GM21717 (cell line): Measurements from ENCODE around the gene ASIP.
A peak's percentile ranks its signal among the peaks of the same experiment; 100 is the strongest.
"Not testable (repeated sequence)": the region's sequence is repeated elsewhere in the genome, so short reads cannot be mapped to it uniquely, and the experiment has no call there.

Experiments
- ATAC-seq: cut with Tn5 transposase; IDR thresholded peaks from one replicate; pipeline ENCODE4 v1.9.1; 2021; ENCODE audit warnings: mild to moderate bottlenecking, moderate library complexity; ENCODE audit not compliant: unreplicated experiment

Gene ASIP

GRCh38 chr20:34282041-34282440, 40.8 kb downstream of the ASIP start:
- no peak for ATAC-seq

DNA sequence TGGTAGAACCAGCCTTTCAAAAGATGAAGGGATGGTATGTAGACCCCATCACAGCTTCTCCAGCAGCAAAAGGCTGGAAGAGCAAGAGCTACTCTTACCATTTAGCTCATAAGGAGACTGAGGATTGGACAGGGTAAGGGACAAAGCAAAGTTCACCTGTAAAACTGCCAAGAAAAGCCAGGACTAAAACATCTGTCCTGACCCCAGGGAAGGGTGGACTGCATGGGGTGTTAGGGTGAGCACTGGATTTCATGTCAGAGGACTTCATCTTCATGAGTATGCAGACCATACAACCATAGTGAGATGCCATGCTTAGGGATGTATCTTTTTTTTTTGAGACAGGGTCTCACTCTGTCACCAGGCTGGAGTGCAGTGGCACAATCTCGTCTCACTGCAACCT, 42.6 kb downstream of the ASIP start:
- ATAC-seq, result no peak

- no peak for ATAC-seq
These were observed 44.2 kb downstream of the ASIP start for GRCh38 chr20:34285450-34285849.

DNA sequence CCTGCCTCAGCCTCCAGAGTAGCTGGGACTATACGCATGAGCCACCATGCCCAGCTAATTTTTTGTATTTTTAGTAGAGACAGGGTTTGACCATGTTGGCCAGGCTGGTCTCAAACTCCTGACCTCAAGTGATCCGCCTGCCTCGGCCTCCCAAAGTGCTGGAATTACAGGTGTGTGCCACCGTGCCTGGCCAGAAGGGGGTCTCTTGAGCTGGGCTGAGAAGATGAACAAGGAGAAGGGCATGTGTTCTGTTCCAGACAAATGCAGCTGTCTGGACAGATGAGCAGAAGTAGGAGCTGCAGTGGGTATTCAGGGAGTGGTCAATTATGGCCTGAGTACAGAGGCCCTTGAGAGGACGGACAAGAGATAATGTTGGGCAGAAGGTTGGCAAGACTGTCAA, 46.3 kb downstream of the ASIP start:
- not testable (repeated sequence) for ATAC-seq

DNA sequence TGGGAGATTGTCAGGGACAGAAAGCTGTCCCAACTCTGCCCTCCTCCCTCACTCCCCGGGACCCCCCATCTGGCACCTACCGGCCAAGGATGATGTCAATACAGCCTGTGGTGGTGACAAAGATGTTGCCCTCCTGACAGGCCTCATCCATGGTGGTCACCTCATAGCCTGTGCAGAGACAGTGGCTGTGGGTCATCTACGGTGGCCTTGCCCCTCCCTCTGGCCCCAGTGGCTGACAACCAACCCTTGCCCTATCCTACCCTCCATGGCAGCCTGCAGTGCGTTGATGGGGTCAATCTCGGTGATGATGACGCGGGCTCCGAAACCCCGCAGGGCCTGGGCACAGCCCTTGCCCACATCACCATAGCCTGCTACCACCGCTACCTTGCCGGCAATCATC, 49.2 kb downstream of the ASIP start:
- no peak for ATAC-seq

- no peak for ATAC-seq
These were observed 51.3 kb downstream of the ASIP start for GRCh38 chr20:34292496-34292895.

GRCh38 chr20:34293119-34293518, 51.9 kb downstream of the ASIP start:
- no peak for ATAC-seq

DNA sequence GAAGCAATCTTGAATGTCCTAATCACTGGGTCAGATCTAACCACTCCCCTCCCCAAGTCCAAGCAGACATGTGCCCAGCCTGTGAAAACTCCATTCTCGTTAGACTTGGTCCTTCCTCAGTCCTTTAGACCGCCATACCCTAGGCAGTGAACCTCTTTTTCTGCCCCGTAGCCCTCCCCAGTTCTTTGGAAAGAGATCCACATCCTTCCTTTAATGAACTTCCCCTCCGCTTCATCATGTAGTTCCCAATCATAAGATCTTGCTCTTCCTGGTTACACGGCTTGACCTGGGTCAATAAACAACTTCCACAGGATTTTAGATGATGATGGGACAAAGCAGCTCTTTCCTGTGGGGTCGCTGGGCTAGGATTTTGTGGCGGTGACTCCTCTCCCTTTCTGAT, 52.4 kb downstream of the ASIP start:
- no peak for ATAC-seq

DNA sequence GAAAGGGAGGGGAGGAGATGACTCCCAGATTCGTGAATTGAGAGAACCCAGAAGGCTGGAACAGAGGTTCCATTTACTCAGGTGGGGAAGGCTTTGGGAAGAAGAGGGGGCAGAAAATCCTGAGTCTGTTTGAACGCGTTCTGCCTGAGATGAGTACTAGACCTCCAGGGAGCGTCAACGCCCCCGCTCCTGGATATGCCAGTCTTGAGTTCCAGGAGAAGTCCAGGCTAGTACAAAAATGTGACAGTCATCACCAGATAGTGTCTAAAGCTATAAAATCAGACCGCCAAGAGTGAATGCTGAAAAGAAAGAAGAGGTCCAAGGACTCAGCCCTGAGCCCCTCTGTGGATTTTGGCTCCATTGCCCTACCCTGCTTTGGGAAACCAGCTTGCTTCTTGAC, 53.3 kb downstream of the ASIP start:
- no peak for ATAC-seq

GRCh38 chr20:34295284-34295683, 54.1 kb downstream of the ASIP start:
- no peak for ATAC-seq

GRCh38 chr20:34296468-34296867, 55.2 kb downstream of the ASIP start:
- ATAC-seq, result no peak

DNA sequence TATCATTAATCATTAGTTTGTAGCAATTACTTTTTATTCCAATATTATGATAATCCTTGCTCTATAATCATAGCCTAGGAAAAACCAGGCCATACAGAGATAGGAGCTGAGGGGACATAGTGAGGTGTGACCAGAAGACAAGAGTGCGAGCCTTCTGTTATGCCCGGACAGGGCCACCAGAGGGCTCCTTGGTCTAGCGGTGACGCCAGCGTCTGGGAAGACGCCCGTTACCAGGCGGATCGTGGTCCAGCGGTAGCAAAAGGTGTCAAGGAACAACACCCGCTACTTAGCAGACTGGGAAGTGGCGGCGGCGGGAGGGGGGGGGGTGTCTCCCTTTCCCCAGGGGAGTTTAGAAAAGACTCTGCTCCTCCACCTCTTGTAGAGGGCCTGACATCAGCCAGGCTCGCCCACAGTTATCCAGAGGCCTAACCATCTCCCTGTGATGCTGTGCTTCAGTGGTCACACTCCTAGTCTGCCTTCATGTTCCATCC, 57.1 kb downstream of the ASIP start:
- ATAC-seq, result not testable (repeated sequence)

- no peak for ATAC-seq
These were observed 58.5 kb downstream of the ASIP start for GRCh38 chr20:34299556-34300255.

- ATAC-seq, result no peak
These were observed 59.1 kb downstream of the ASIP start for GRCh38 chr20:34300256-34300806.

- no peak for ATAC-seq
These were observed 59.8 kb downstream of the ASIP start for GRCh38 chr20:34300809-34301586.

GRCh38 chr20:34301587-34302311, 60.5 kb downstream of the ASIP start:
- ATAC-seq, result no peak

DNA sequence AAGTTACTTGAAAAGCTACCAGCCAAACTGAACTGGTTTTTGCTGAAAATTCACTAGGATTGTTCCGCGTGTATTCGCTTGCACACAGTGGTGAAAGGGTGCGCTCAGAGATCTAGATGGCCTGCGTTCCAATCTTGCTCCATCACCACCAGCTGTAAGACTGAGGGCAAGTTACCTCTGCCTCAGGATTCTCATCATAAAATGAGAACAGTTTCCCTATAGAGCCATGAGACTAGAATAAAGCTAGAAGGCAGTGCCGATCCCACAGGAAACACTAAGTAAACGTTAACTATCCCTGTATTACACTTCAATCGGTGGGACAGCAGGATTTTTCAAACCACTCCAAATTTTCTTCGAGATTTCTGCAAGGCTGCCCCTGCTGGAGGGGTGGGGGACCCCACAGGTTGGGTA, 61.1 kb downstream of the ASIP start:
- no peak for ATAC-seq

- ATAC-seq, result peak; percentile 90
These were observed 61.7 kb downstream of the ASIP start, which contains the start of gene AHCY for GRCh38 chr20:34302723-34303533. Gene AHCY, minus strand, starts transcription at chr20:34303355. Its CDS starts 85 bp downstream, at chr20:34303270.

DNA sequence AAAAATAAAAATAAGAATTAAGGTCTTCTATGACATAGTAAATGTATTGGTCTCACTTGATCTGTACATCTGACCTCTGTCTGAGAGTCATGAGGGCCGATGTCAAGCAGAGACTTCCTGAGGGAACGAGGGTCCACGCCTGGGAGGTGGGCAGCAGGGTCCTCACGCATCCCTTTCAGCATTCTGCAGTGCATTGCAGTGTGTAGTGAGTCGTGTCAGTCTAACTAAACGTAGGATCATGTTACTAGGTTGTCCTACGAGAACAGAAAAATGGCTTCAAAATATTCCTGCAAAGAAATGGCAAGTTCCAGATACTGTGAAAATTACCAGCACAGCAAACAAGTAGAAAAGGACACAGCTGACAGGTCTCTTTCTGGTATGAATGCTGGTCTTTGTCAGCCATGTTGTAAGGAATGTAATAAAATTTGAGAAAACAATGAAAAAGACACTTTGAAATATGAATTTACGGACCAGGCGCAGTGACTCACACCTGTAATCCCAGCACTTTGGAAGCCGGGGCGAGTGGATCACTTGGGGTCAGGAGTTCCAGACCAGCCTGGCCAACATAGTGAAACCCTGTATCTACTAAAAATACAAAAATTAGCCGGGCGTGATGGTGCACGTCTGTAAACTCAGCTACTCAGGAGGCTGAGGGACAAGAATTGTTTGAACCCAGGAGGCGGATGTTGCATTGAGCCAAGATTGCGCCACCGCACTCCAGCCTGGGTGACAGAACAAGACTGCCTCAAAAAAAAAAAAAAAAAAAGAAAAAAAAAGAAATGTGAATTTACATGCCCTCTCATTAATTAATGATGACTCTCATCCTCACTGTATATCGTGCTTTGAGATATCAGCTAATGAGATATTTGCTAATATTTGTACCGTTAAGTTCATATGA, 64.4 kb downstream of the ASIP start:
- ATAC-seq, result no peak
